GM19043 (cell line): ENCODE results near the gene RPS25.
"Not testable (repeated sequence)": the region's sequence is repeated elsewhere in the genome, so short reads cannot be mapped to it uniquely, and the experiment has no call there.

ENCODE experiments used
- ATAC-seq: cut with Tn5 transposase; IDR thresholded peaks from one replicate; pipeline ENCODE4 v1.9.1; 2021; ENCODE audit warnings: low read depth; ENCODE audit not compliant: unreplicated experiment

The RPS25 gene

DNA sequence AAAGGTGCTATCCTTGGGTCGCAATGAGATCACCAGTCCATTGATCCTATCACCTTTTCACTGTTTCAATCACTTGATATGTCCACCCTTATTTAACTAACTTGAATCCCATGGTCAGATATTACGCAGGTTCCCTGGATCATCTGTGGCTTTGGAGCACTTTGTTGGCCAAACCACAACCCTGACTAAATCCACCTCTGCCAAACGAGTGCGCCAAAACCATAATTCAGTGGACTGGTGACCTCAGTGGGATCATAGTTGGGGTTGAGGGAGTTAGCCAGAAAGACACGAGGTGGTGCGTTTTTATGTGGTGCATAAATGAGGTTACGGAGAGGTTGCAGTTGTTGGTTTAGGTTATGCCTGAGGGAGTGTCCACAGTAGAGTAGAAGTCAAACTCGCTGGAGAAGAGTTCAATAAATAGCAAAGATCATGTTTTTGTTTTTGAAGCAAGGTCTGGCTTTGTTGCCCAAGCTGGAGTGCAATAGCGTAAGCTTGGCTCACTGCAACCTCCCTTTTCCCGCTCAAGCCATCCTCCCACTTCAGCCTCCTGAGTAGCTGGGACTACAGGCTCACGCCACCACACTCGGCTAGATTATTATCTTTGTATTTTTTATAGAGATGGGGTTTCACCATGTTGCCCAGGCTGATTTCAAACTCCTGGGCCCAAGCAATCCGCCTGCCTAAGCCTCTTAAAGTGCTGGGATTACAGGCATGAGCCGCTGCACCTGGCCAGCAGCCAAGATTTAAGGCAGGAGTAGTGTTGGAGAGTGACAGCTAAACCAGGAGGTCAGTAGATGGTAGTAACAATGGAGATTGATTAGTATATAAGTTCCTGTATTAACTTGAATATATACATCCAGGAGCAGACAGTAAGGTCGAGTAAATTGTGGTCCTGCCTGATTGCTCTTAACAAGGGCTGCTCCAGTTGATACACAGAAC is 42.1 kb downstream of the RPS25 start:
- ATAC-seq: no peak

DNA sequence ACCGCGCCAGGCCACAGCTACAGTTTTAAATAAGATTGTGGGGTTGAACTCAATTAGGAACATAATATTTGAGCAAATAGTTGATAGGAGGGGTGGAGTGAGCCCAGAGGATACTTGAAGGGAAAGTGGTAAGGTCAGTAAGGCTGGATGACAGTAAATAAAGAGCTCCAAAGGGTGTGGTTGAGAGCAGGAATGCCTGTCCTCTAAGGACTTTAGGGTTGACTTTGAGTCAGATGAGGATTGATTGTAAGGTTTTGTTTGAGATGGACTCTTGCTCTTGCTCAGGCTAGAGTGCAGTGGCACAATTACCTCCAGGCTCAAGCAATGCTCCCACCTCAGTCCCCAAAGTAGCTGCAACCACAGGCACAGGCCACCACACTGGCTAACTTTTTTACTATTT is 44.2 kb downstream of the RPS25 start:
- no peak for ATAC-seq

DNA sequence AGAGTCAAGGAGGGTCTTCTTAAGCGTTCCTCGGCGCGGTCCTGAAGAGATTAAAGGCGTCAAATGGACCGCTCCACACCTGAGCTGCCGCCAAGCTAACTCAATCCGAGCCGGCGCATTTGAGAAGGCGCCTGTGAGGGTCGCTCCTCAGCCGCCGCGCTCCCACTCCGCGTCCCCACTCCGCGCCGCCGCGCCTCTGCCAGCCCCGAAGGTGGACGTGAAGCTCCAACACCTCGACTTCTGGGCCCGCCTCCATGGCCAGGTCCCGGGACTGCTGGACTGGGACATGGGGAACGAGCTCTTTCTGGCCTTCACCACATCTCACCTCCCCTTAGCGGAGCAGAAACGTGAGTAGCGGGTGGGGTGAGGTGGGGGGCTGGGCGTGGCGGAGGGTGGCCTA is 46.5 kb downstream of the RPS25 start, which contains the start of gene FOXR1:
FOXR1 (plus strand) TSS at position 116 of the 400 bp plus-strand sequence; CDS start at position 287, 171 bp downstream.
- no peak for ATAC-seq

DNA sequence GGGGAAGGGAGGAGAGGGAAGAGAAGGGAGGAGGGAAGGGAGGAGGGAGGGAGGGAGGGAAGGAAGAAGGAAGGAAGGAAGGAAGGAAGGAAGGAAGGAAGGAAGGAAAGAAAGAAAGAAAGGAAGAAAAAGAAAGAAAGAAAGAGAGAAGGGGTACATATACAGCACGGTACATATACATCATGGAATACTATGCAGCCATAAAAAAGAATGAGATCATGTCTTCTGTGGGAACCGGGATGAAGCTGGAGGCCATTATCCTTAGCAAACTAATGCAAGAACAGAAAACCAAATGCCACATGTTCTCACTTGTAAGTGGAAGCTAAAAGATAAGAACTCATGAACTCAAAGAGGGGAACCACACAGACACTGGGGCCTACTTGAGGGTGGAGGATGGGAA is 48.6 kb downstream of the RPS25 start:
- ATAC-seq: not testable (repeated sequence)
